Upper lobe of right lung (tissue), 1 donor: ENCODE measurements around the gene ANKRD18B. TPM values are rescaled to one million over a fixed set of nuclear protein-coding genes. Genes with fewer than 3 reads are reported as not detected.
A peak's percentile ranks its signal among the peaks of the same experiment; 100 is the strongest.
"Not testable (repeated sequence)": the region's sequence is repeated elsewhere in the genome, so short reads cannot be mapped to it uniquely, and the experiment has no call there.

ENCODE experiments used
- ATAC-seq: fragments of 200-7000 bp; cut with Tn5 transposase; one replicate; pipeline ENCODE4 v1.9.1; 2020; ENCODE audit warnings: mild to moderate bottlenecking, moderate library complexity
- DNase-seq: peaks from one replicate; pipeline ENCODE4 v3.0.0-alpha.2; 2020
- H3K27ac ChIP-seq: fragments of 200-600 bp; one replicate; pipeline ENCODE4 v1.8.0; 2022
- H3K27me3 ChIP-seq: fragments of 200-600 bp; one replicate; pipeline ENCODE4 v1.8.0; 2022; ENCODE audit warnings: mild to moderate bottlenecking
- H3K36me3 ChIP-seq: fragments of 200-600 bp; one replicate; pipeline ENCODE4 v1.8.0; 2022
- H3K4me1 ChIP-seq: fragments of 200-600 bp; one replicate; pipeline ENCODE4 v1.8.0; 2022
- H3K4me3 ChIP-seq: fragments of 200-600 bp; one replicate; pipeline ENCODE4 v1.8.0; 2022; ENCODE audit warnings: mild to moderate bottlenecking
- H3K9me3 ChIP-seq: fragments of 200-600 bp; one replicate; pipeline ENCODE4 v1.8.0; 2022
- intact Hi-C: fragments of 100-400 bp; cut with DNase I; formaldehyde crosslinking; loops from one replicate; pipeline ENCODE4 v1.11.0; 2022
- total RNA-seq: library from RNA; stranded (reverse); fragmentation: NEBNext Ultra II Directional; extraction: Animal tissue kit (Norgen Biotek cat#: 25700); gene quantifications from one replicate; pipeline ENCODE4 v1.2.1, GENCODE V29; 2021
- donor health status: DM: no; HTN: yes; CAD: no; lungs with severe emphysema.

ANKRD18B gene
- total RNA-seq, 1 donor from 2014 or later = 1.2 TPM

DNA sequence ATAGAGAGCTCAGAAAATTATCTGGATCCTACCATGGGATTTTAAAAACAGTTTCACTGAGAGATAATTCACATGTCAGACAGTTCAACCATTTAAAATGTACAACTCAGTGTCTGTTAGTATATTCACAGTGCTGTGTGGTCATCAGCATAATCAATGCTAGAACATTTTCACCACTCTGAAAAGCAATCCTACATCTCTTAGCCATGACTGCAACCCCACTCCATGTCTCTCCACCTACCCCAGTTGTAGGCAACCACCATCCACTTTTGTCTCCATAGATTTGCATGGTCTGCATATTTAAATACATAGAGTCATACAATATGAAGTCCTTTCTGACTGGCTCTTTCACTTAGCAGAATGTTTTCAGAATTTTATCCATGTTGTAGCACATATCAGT is 27.1 kb downstream of the ANKRD18B start:
- H3K27ac ChIP-seq, DNase-seq, H3K27me3 ChIP-seq, intact Hi-C loops, H3K4me3 ChIP-seq, H3K4me1 ChIP-seq, H3K36me3 ChIP-seq, ATAC-seq, H3K9me3 ChIP-seq: not testable (repeated sequence)

DNA sequence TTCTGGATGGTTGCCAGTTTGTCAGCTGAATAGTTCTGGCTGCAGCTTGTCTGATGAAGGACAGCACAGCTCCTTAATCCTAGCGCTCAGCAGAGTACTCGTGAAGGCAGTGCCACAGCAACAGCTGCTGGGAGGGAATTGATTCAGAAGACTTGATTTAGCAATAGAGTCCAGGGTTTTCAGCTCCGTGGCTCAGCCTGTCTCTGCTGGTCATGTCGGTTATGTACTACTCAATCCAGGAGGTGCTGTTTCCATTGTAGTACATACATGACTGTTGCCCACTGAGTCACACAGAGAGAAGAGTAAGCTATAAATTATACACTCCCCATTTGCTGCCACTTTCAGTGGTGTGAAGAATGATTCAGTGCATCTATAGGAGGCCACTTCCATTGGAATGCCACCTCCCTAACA is 28.3 kb downstream of the ANKRD18B start:
- H3K36me3 ChIP-seq, H3K4me1 ChIP-seq, H3K4me3 ChIP-seq, DNase-seq, H3K27me3 ChIP-seq, H3K9me3 ChIP-seq, H3K27ac ChIP-seq, intact Hi-C loops, ATAC-seq: not testable (repeated sequence)

DNA sequence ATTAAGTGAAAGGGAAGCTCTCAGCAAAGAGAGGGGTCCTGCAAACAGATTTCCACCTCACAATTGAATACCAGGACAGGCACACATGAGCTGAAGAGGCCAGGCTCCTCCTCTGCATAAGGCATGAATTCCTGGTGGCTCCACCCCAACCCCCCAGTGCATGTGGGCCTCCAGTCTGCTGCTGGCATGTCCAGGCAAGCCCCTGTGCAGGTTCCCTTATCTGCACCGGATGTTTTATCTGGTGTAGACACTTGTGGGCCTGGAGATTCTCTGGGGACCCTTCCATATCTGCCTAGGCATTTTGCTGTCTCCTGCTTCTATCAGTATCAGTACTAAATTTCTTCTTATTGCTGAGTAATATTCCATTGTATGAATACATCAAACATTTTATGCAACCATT is 36.2 kb downstream of the ANKRD18B start:
- DNase-seq, H3K27me3 ChIP-seq, intact Hi-C loops, ATAC-seq, H3K4me1 ChIP-seq, H3K4me3 ChIP-seq, H3K36me3 ChIP-seq, H3K27ac ChIP-seq, H3K9me3 ChIP-seq: not testable (repeated sequence)

DNA sequence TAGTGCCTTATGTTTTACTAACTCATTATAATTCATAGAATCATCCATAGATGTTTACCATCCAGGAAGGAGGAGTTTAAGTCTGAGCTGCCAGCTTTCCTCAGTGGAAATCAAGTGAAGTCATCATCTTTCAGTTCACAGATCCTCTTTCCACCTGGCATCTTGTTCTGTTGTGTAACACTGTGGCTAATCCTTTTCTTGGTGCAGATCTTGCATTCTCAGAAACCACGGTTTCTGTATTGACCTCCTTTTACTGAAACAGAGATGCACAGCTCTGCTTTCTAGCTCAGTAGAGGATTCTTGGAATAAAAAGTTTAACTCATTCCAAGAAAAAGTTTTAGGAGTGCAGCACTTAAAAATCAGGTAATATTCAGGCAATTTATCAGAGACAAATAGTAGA is 38.1 kb downstream of the ANKRD18B start:
- ATAC-seq, intact Hi-C loops, H3K27me3 ChIP-seq, H3K9me3 ChIP-seq, DNase-seq, H3K36me3 ChIP-seq, H3K27ac ChIP-seq, H3K4me1 ChIP-seq, H3K4me3 ChIP-seq: not testable (repeated sequence)

DNA sequence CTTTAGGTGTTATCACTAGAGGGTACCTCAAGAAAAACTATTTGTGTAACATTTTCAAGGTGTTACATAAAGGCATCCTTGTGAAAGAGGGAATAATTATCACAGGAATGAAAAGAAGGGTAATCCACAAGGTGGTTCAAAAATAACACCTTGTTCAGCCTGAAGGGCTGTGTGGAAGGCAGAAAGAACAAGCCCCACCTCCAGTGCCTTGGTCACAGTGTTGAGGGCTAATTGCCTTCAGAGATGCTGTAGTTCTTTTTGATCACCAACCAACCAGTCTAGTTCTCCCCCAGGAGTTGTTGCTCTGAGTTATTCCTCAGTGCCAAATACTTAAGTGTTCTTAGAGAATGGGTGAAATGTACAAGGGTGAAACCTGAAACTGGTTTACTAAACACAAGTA is 43.7 kb downstream of the ANKRD18B start:
- H3K4me3 ChIP-seq, H3K9me3 ChIP-seq, DNase-seq, H3K27me3 ChIP-seq, H3K4me1 ChIP-seq, H3K27ac ChIP-seq, ATAC-seq, H3K36me3 ChIP-seq, intact Hi-C loops: not testable (repeated sequence)

DNA sequence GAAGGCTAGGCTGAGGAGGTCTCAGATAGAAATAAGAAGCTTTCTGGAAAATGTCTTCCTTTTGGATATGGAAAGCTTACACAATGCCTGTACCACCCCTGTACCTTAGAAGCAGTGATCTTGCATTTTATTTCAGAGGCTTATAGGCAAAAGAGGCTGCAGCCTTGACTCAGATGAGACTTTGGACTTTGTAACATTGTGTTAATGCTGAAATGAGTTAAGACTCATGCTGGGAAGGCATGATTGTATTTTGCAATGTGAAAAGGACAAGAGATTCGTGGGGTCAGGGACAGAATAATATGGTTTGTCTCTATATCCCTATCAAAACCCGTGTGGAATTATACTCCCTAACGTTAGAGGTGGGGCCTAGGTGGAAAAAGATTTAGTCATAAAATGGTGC is 53.7 kb downstream of the ANKRD18B start:
- intact Hi-C loops, H3K27me3 ChIP-seq, H3K27ac ChIP-seq, H3K4me3 ChIP-seq, H3K4me1 ChIP-seq, H3K36me3 ChIP-seq, ATAC-seq, DNase-seq, H3K9me3 ChIP-seq: not testable (repeated sequence)

DNA sequence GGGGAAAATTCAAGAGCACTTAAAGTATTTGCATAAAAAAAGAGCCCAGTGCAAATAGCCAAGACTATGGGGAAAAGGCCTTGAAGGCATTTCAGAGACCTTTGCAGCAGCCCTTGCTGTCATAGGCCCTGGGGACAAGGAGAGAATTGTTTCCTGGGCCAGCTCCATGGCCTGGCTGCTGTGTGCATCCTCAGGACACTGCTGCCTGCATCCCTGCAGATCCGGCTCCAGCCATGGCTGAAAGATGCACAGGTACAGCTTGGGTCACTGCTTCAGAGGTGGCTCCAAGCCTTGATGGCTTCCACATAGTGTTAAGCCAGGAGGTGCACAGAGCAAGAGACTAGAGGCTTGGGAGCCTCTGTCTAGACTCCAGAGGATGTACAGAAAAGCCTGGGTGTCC is 55.9 kb downstream of the ANKRD18B start:
- intact Hi-C loops = not testable (repeated sequence)

DNA sequence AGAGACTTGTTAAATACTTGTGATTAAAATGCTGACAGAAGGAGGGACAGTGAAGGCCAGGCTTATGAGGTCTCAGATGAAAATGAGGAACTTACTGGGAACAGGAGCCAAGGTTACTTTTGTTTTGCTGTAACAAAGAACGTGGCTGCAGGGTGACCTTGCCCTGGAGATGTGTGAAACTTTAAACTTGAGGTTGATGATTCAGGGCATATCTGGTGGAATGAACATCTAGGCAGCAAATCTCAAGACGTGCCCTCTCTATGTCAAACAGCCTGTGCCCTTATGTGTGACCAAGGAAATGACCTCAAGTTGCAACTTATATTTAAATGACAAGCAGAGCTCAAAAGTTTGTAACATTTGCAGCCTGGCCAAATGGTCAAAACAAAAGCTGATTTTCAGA is 58.6 kb downstream of the ANKRD18B start:
- intact Hi-C loops, H3K4me1 ChIP-seq, ATAC-seq, H3K27ac ChIP-seq, DNase-seq, H3K4me3 ChIP-seq, H3K9me3 ChIP-seq, H3K36me3 ChIP-seq, H3K27me3 ChIP-seq: not testable (repeated sequence)

More for the DNA sequence above, 55.9 kb downstream of the ANKRD18B start:
- H3K36me3 ChIP-seq, H3K27ac ChIP-seq, ATAC-seq, H3K4me1 ChIP-seq, H3K9me3 ChIP-seq, H3K27me3 ChIP-seq, H3K4me3 ChIP-seq: not testable (repeated sequence)
- peak; percentile 21 for DNase-seq

DNA sequence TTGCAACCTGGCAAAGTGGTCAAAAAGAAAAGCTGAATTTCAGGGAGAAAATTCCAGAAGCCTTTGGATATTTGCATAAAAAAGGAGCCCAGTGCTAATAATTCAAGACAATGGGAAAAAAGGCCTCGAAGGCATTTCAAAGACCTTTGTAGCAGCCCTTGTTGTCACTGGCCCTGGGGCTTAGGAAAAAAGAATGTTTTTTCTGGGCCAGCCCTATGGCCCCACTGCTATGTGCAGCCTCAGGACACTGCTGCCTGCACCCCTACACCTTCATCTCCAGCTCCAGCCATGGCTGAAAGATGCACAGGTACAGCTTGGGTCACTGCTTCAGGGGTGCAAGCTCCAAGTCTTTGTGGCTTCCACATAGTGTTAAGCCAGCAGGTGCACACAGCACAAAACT is 62.1 kb downstream of the ANKRD18B start:
- DNase-seq, H3K27ac ChIP-seq, H3K4me1 ChIP-seq, H3K36me3 ChIP-seq, ATAC-seq, intact Hi-C loops, H3K27me3 ChIP-seq, H3K9me3 ChIP-seq, H3K4me3 ChIP-seq: not testable (repeated sequence)

DNA sequence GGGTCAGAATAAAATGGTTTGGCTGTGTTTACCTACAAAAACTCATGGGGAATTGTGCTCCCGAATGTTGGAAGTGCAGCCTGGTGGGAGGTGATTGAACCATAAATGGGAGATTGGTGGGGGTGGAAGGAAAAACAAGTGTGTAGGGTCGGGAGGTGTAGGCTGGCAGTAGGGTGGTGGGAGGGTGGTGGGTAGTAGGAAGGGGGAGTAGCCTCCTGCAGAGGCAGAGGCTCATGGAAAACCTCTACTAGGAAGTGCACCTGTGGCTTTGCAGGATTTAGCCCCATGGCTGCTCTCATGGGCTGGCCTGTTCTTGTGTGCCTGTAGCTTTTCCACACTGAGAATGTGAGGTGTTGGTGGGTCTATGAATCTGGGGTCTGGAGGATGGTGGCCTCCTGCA is 63.7 kb downstream of the ANKRD18B start:
- H3K36me3 ChIP-seq, ATAC-seq, intact Hi-C loops: not testable (repeated sequence)

DNA sequence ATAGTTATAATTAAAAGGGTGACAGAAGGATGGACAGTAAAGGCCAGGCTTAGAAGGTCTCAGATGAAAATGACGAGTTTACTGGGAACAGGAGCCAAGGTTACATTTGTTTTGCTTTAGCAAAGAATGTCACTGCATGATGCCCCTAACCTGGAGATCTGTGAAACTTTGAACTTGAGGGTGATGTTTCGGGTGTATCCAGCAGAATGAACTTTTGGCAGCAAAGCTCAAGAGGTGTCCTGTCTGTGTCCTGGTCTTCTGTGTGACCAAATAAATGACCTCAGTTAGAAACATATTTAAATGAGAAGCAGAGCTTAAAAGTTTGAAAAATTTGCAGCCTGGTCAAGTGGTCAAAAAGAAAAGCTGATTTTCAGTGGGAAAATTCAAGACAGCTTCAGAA is 64.8 kb downstream of the ANKRD18B start:
- H3K9me3 ChIP-seq, H3K27ac ChIP-seq, DNase-seq, H3K36me3 ChIP-seq, ATAC-seq, H3K4me1 ChIP-seq, intact Hi-C loops, H3K27me3 ChIP-seq, H3K4me3 ChIP-seq: not testable (repeated sequence)

More for the DNA sequence above, 63.7 kb downstream of the ANKRD18B start:
- H3K27me3 ChIP-seq, DNase-seq, H3K4me1 ChIP-seq, H3K9me3 ChIP-seq, H3K27ac ChIP-seq, H3K4me3 ChIP-seq: not testable (repeated sequence)

DNA sequence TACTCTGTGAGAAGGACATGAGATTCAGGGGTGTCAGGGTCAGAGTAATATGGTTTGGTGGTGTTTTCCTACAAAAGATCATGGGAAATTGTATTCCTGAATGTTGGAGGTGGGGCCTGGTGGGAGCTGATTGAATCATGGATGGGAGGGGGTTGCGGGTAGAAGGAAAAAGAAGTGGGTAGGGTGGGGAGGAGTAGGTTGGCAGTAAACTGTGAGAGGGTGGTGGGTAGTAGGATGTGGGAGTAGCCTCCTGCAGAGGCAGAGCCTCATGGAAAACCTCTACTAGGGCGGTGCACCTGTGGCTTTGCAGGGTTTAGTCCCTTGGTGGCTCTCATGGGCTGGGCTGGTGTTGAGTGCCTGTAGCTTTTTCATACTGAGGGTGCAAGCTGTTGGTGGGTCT is 66.8 kb downstream of the ANKRD18B start:
- H3K4me3 ChIP-seq, H3K27me3 ChIP-seq, intact Hi-C loops, ATAC-seq, DNase-seq, H3K27ac ChIP-seq, H3K36me3 ChIP-seq, H3K4me1 ChIP-seq, H3K9me3 ChIP-seq: not testable (repeated sequence)

DNA sequence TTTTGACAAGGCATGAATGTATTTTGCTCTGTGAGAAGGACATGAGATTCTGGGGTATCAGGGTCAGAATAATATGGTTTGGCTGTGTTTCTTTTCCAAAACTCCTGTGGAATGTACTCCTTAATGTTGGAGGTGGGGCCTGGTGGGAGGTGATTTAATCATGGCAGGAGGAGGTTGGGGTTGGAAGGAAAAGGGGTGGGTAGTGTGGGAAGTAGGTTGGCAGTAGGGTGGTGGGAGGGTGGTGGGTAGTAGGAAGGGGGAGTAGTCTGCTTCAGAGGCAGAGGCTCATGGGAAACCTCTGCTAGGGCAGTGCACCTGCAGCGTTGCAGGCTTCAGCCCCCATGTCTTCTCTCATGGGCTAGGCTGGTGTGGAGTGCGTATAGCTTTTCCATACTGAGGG is 72.9 kb downstream of the ANKRD18B start:
- H3K27ac ChIP-seq, H3K36me3 ChIP-seq, H3K27me3 ChIP-seq, ATAC-seq, H3K4me1 ChIP-seq, intact Hi-C loops, H3K9me3 ChIP-seq, H3K4me3 ChIP-seq, DNase-seq: not testable (repeated sequence)

DNA sequence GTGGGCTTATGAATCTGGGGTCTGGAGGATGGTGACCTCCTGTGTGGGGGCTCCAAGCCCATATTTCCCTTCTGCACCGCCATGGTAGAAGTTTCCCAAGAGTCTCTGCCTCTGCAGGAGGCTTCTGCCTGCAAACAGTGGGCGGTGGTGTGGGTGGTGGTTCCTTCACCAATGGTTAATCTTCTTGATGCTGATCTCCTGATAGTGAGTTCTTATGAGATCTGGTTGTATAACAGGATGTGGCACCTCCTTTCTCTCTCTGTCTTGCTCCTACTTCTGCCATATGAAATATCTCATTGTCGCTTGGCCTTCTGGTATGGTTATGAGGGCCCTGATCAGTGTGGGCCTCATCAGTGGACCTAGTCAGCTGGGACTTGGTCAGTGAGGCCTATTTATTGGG is 73.3 kb downstream of the ANKRD18B start:
- intact Hi-C loops, H3K4me1 ChIP-seq, ATAC-seq, H3K27ac ChIP-seq, DNase-seq, H3K4me3 ChIP-seq, H3K9me3 ChIP-seq, H3K27me3 ChIP-seq, H3K36me3 ChIP-seq: not testable (repeated sequence)

DNA sequence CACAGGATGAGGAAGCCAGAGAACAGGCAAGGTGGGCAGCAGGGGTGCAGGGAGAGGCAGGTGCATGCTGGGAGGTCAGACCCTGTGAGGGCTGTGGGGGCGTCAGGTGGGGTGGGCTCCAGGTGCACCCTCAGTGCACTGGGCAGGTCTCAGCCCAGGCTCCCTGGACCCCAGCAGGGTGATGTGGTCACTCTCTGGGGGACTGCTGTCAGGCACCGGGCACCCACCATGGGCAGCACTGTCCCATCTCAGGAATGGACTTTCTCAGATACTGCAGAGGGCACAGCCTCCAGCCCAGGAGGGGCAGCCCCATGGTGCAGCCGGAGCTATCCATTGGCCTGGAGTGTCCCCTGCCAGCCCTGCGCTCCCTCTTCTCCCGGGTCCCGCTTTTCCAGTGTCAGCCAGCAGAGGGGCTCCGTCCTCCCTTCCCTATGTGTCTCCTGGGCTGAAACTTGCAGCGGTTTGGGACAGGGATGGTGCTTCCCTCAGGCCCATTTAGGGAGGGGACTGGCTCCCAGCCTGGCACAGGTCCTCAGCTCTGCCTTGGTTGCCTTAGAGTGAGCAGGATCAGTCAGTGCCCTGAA is 74.8 kb downstream of the ANKRD18B start:
- H3K36me3 ChIP-seq, H3K27ac ChIP-seq, H3K9me3 ChIP-seq, H3K27me3 ChIP-seq, H3K4me3 ChIP-seq, ATAC-seq, intact Hi-C loops, DNase-seq, H3K4me1 ChIP-seq: not testable (repeated sequence)
